GM21528 (cell line): Measurements from ENCODE around the gene FARSA.
"Not testable (repeated sequence)": the region's sequence is repeated elsewhere in the genome, so short reads cannot be mapped to it uniquely, and the experiment has no call there.

Experiments used
- ATAC-seq: cut with Tn5 transposase; IDR thresholded peaks from one replicate; pipeline ENCODE4 v1.9.1; 2021; ENCODE audit warnings: mild to moderate bottlenecking, moderate library complexity; ENCODE audit not compliant: unreplicated experiment, low FRiP score

FARSA gene

DNA sequence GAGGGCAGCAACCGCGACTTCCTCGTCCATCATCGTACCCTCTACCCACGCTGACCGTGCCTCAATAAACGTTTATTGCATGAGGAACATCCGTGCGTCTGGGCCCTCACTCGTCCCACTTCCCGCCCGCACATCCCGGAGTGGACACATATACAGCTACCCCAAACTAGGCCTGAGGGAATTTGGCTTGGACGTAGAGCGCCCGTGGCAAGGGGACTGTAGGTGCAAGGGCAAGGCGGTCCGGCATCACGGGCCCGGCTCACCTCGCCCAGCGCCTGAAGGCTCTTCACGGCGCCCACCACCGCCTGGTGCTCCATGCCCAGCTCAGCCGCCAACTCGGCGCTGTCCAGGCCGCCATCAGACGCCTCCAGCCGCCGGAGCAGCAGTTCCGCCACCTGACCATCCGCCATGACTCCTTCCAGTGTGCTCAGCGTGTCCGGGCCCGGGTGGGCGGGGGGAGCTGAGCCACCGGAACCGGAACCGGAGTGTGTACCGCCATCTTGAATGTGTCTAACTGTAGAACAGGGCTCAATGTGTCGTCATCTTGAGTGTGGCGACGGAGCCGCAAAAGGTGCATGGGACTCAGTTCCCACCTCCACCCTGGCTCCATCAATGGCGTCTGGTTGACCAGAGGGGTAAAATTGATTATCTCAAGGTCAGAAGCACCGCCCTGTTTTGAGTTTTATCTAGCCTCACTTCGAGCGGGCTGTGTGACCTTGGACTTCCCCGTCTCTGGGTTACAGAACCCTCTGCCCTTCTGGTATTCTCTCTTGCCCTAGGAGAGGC lies at the start of gene FARSA:
Gene FARSA, minus strand, starts transcription at position 425 of the 786 bp plus-strand sequence. Its CDS starts 15 bp downstream, at position 410.
- peak; percentile 40 for ATAC-seq

DNA sequence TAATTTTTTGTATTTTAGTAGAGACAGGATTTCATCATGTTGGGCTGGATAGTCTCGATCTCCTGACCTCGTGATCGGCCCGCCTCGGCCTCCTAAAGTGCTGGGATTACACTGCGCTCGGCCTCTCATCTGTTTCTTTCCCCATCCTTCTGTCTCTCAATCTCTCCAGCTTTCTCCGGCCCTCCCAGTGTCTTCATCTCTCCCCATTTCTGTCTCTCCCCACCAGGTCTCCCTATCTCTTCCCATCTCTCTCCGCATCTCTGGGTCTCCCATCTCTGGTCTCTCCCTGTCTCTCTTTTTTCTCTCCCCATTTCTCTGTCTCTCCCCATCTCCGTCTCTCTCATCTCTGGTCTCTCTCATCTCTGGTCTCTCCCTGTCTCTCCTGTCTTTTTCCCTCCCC lies 49.6 kb upstream of the FARSA start:
- ATAC-seq = no peak

DNA sequence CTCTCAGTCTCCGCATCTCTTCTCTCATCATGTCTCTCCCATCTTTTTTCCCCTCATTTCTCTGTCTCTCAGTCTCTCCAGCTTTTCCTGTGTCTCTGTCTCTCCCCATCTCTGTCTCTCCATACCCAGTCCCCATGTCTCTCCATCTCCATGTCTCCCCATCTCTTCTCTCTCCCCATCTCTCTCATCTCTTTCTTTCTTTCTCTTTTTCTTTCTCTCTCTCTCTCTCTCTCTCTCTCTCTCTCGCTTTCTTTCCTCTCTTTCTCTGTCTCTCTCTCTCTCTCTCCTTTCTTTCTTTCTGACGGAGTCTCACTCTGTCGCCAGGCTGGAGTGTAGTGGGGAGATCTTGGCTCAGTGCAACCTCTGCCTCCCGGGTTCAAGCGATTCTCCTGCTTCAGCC lies 49.1 kb upstream of the FARSA start:
- ATAC-seq = no peak

DNA sequence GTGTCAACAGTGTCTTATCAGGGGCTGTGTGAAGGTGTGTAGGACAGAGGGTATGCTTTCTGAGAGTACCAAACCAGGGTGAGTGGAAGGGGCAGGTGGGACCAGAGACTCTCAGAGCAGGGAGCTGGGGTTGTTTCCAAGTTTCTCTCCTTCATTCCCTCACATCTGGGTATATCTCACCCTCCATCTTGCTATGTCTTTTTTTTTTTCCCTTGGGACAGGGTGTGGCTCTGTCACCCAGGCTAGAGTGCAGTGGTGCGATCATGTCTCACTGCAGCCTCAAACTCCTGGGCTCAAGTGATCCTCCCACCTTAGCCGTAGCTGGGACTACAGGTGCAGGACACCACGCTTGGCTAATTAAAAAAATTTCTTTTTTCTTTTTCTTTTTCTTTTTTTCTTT lies 46.5 kb upstream of the FARSA start:
- no peak for ATAC-seq

DNA sequence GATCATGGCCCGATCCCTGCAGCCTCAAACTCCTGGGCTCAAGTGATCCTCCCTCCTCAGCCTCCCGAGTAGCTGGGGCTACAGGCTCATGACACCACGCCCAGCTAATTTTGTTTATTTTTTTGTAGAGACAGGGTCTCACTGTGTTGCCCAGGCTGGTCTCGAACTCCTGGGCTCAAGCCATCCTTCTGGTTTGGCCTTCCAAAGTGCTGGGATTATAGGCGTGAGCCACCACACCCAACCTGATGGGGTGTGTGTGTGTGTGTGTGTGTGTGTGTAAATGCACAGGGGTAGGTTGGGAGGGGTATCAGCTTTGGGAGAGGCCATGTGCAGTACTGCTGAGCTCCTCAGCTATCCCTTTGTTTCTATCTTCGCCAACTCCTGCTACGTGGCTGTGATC lies 42.6 kb upstream of the FARSA start:
- ATAC-seq = not testable (repeated sequence)

DNA sequence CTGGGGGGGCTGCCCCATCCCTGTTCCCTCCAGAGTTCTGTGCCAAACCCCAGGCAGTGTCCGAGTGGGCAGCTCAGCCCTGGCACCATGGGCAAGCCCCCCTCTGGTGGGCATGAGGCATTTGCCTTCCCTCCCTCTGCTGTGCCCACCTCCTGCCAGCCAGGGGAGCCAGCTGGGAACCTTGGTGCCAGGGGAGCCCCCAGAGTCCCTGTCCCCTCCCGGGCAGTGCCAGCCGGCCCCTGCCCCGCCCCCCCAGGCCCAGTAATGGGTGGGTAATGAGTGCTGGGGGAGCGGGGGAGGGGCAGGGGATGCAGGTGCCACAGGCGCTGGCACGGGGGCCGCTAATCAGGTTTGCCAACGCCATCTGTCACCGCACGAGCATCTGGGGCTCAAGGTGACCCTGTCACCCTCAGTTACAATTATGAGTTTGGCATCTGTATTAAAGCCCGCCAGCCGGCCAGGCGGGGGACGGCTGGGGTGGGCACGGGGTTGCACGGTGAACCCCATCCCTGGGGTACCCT lies 41.8 kb upstream of the FARSA start:
- ATAC-seq = no peak

DNA sequence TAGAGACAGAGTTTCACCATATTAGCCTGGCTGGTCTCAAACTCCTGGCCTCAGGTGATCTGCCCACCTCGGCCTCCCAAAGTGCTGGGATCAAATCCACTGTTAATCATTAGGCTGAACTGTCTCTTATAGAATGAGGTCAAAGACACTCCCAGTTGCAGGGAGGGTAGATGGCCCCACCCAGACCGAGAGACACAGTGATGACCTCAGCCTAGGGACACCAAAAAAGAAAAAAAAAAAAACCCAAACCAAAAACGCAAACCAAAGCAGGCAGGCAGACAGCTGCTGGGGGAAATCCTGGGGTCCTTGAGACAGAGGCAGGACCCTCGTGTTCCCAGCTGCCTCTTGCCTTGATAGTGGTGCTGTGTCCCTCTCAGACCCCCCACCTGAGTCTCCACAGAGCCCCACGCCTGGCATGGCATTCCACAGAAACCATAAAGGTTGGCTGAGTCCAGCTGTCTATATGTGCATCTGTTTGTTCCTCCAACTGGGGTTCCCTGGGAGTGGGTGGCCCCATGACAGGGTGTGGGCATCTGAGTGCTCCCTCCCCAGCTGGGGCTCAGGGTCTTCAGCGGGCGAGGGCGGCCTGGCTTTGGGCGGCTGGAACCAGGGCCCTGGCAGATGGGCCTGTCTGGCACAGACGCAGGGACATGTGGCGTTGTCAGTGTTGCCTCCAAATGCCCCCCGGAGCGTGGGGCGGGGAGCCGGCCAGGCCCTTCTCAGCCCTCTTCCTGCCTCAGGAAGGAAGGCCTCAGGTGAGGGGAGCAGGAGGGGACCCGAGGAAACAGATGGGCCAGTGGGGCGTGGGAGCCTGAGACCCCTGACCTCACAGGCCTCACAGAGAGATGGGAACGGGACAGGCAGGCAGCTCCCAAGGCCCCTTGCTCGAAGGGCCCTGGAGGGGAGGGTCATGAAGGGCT lies 41.0 kb upstream of the FARSA start:
- ATAC-seq = no peak

DNA sequence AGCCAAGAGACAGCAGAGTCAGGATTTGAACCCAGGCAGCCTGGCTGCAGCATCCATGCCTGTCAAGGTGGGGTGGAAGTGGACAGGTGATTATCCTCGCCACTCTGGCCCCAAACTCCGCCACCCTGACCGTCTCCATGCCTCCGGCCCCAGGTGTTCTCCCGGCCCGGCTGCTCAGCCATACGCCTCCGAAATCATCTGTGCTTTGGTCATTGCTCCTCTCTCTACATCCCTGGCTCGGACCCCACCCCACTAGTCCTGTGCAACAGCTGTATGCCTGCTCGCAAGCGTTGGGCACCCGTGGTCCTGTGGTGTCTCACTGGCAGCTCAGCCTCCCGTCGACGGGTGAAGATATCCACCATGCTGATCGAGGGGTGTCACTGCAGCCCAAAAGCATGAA lies 39.7 kb upstream of the FARSA start:
- no peak for ATAC-seq

DNA sequence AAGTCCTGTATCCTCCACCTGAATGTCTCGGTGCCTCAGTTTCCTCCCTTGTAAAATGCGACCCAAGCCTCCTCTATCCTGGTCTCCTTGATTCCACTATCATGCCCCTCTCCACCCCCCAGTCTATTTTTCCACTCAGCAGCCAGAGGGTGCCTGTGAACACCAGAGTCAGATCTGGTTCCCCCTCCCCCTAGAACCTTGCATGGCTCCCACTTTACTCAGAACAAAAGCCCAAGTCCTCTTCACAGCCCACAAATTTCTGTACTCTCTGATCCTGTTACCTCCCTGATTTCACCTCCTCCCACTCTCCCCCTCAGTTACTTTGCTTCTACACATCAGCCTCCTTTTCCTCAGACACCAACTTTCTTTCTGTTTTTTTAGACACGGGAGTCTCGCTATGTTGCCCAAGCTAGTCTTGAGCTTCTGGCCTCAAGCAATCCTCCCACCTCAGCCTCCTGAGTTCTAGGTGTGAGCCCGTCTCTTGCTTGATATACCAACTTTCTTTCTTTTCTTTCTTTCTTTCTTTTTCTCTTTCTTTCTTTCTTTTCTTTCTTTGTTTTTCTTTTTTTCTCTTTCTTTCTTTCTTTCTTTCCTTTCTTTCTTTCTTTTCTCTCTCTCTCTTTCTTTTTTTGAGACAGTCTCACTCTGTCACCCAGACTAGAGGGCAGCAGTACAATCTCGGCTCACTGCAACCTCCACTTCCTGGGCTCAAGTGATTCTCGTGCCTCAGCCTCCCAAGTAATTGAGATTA lies 36.7 kb upstream of the FARSA start:
- no peak for ATAC-seq

DNA sequence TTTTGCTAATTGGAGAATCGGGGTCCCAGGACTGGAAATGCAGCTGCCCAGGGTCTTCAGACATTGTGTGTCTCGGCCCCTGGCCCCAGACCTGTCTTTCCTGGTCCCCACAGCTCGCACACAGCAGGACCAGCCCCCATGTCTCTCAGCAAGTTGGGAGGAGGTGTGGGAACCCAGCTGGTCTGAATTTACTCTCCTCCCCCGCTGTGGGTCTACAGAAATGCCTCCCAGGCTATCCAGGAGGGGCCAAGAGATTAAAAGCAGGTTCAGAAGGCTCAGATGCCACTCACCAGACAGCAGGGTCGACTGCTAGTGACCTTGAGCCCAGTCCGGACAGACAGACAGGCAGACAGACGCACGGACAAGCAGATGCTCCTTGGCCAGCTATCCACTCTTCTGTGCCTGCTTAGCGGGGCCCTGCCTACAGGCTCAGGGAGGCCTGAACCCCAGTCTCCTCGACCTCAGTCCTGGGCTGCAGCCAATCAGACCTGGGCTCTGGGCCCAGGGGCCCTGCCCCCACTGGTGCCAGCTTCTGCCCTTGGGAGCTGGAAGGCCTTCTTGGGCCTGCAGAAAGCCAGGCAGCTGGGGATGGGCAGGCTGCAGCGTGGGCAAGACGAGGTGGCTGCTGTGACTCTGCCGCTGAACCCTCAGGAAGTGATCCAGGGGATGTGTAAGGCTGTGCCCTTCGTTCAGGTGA lies 35.9 kb upstream of the FARSA start, which contains the start of gene DAND5:
Gene DAND5, plus strand, starts transcription at position 285 of the 697 bp plus-strand sequence. Its CDS starts 85 bp downstream, at position 370.
- no peak for ATAC-seq

DNA sequence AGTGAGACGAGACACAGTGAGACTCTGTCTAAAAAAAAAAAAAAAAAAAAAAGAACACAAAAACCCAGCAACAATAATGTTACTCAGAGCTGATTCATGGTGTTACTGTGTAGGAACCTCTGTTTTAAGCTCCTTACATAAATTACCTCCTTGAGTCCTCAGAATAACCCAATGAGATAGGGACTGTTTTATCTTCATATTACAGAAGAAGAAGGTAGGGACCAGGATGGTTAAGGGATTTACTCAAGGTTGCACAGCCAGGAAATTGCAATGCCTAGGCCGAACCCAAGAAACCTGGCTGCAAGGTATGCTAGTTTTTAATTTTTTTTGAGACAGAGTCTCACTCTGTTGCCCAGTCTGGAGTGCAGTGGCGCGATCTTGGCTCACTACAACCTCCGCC lies 34.4 kb upstream of the FARSA start:
- no peak for ATAC-seq

DNA sequence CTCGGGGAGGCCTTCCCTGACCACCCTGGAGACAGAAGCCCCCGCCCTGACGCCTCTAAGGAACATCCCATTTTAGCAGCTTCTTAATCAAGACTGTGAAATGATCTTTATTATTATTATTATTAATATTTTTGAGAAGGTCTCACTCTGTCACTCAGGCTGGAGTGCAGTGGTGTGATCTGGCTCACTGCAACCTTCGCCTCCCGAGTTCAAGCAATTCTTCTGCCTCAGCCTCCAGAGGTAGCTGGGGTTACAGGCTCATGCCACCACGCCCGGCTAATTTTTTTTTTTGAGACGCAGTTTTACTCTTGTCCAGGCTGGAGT lies 32.3 kb upstream of the FARSA start:
- ATAC-seq = no peak

DNA sequence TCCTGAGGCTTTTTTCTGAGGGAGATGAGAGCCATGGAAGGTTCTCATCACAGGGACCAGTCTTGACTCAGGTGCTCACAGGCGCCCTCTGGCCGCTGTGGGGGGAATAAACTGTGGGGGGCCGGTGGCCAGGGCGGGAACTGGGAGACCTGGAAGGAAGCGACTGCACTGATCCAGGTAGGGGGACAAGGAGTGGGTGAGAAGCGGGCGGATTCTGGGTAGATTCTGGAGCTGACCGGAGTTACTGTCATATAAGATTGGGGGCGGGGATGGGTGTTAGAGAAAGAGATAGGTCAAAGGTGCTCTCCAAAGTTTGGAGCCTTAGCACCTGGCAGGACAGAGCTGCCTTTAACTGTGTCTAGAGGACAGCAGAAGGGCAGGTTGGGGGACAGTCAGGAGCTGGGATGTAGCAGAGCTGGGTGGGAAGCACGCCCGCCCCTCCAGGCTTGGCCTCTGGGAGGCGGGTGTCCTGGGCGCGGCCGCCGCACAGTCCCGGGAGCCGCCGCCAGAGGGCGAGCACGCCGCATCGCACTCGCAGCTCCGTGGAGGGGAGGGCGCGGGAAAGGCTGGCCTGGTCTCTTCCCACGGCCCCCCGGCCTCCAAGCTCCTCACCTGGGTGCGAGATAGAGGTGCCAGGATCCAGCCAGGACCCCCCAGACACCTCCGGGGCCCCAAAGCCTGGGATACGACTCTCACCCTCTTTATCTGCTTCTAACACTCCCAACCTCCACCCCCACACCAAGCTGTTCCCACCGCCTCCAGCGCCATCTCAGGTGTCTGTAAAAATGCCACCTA lies 31.7 kb upstream of the FARSA start:
- ATAC-seq = peak; percentile 78

DNA sequence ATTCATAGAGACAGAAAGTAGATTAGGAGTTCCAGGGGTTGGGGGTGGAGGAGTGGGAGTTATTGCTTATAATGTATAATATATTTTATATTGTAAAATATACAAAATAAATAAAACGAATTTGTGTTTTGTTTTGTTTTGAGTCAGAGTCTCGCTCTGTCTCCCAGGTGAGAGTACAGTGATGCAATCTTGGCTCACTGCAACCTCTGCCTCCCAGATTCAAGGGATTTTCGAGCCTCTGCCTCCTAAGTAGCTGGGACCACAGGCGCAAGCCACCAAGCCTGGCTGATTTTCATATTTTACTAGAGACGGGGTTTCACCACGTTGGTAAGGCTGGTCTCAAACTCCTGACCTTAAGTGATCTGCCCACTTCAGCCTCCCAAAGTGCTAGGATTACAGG lies 26.0 kb upstream of the FARSA start:
- ATAC-seq = no peak

DNA sequence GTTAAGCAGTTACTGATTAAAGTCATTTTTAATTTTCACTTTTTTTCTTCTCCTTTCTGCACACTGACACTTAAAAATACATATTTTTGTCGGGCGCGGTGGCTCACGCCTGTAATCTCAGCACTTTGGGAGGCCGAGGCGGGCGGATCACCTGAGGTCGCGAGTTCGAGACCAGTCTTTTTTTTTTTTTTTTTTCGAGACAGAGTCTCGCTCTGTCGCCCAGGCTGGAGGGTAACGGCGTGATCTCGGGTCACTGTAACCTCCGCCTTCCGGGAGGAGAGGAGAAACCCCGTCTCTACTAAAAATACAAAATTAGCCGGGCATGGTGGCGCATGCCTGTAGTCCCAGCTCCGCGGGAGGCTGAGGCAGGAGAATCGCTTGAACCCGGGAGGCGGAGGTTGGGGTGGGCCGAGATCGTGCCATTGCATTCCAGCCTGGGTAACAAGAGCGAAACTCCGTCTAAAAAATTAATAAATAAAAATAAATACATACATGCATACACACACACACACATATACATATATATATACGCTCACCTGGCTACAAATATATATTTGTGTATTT lies 24.0 kb upstream of the FARSA start:
- not testable (repeated sequence) for ATAC-seq

DNA sequence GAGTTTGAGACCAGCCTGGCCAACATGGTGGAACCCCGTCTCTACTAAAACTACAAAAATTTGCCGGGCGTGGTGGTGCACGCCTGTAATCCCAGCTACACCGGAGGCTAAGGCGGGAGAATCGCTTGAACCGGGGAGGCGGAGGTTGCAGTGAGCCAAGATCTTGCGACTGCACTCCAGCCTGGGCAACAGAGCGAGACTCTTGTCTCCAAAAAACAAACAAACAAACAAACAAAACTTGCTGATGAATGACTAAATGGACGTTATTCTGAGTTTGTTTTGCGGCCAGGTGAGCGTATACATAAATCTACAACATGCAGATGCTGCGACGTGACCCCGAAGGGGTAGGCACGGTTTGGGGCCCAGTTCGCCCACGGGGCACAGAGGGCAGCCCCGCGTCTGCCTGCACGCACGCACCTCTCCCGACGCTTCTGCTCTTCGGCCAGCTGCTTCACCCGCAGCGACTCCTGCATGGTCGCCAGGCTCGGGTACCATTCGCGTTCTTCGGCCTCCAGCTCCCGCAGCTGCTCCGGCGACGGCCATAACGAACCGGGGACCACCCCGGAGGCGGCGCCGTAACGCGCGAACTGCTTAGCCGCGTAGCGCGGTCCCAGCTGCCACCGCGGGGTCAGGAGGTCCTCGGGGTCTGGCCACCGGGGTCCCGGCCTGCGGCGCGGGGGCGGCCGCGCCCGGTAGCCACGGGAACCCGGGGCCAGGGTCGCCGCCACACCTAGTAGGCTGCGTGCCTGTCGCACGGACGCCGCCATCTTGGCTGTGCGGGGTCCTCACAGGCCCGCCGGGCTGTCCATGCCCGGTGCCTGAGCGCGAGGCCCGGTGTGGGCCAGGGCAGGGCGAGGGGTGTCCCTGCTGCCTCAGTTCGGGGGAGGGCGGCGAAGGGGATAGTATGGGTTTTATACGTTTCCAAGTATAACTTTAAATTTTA lies 23.2 kb upstream of the FARSA start, which contains the start of gene GADD45GIP1:
Gene GADD45GIP1, minus strand, starts transcription at position 778 of the 943 bp plus-strand sequence. Its CDS starts 11 bp downstream, at position 767.
- ATAC-seq = peak; percentile 50

DNA sequence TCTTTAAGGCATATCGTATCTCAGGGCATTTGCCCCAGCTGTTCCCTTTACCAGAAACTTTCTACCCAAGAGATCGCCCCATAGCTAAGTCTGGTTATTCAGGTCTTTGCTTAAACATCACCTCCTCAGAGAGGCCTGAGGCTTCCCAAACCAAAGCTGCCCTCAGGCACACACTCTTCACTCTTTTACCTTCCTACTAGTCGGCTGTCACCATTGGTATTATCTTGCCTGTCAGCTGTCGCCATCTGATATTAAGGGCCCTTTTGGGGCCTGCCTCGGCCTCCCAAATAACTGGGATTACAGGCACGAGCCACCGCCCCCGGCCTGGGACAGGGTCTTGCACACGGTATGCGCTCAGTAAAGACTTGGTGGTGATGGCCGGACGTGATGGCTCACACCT lies 22.5 kb upstream of the FARSA start:
- ATAC-seq = no peak

DNA sequence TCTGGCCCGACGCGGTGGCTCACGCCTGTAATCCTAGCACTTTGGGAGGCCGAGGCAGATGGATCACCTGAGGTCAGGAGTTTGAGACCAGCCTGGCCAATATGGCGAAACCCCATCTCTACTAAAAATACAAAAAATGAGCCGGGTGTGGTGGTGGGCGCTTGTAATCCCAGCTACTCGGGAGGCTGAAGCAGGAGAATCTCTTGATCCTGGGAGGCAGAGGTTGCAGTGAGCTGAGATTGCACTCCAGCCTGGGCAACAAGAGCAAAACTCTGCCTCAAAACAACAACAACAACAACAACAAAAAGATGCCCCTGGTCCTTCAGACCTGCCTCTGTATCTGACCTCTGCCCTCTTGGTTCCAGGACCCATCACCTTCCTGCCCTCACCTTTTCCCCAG lies 22.1 kb upstream of the FARSA start:
- not testable (repeated sequence) for ATAC-seq
